NB4 (cell line): ENCODE measurements around the gene PYURF.

Source experiments
- CTCF ChIP-seq: IDR thresholded peaks from one replicate; pipeline ENCODE4 v1.5.1; 2012; ENCODE audit warnings: low read depth, low read length
- POLR2A ChIP-seq: IDR thresholded peaks from 2 replicates; pipeline ENCODE4 v1.6.1; 2011; ENCODE audit warnings: mild to moderate bottlenecking; ENCODE audit not compliant: insufficient read length; ENCODE audit errors: extremely low read depth

- TF ChIP-seq CTCF = no peak
- no peak for TF ChIP-seq POLR2A
Observed at GRCh38 chr4:88503344-88503743, 20.2 kb downstream of the PYURF start.
